K562 (cell line): ENCODE data around the gene IPO9. TPM values are rescaled to one million over a fixed set of nuclear protein-coding genes. Genes with fewer than 3 reads are reported as not detected.

Experiments used
- ATAC-seq: fragments of 200-7000 bp; cut with Tn5 transposase; 3 replicates; pipeline ENCODE4 v1.9.1; 2020; ENCODE audit warnings: moderate library complexity
- BruUV-seq: library from RNA; stranded (reverse); fragments of 400-500 nt; replicated peaks from 2 replicates; lab custom pipeline; 2021; lab: Mats Ljungman, UMichigan
- CTCF ChIA-PET: fragments of 300-600 bp; formaldehyde crosslinking; extraction: SDS; loops from one replicate; lab custom pipeline; 2021; ENCODE audit warnings: low intra/inter-chr PET ratio; lab: Yijun Ruan, JAX
- POLR2A ChIA-PET: fragments of 300-600, 350-650 bp; sonication (Branson Sonifier 250); formaldehyde crosslinking; extraction: SDS; loops from one replicate; lab custom pipeline; 2021; ENCODE audit warnings: antibody characterized with exemption, inconsistent platforms; lab: Yijun Ruan, JAX
- DNase-seq, 4 experiments: peaks; one replicate each; pipeline versions ENCODE4 v3.0.0 to v3.0.0-alpha.2; 2011 to 2018; ENCODE audit warnings: low spot score in 3 of 4, mixed read lengths in 3 of 4; ENCODE audit errors: extremely low read depth in 1 of 4
- FAIRE-seq: peaks from 2 replicates; lab custom pipeline; 2011; peaks lifted over from hg19 to GRCh38; lab: Jason Lieb, UNC
- H2AFZ ChIP-seq: 2 replicates; pipeline ENCODE4 v1.6.0; 2011; ENCODE audit warnings: low read depth, low read length, control low read depth, inconsistent platforms
- H3K27ac ChIP-seq: fragments of 200-600 bp; 3 replicates; pipeline ENCODE4 v1.8.0; 2011; ENCODE audit warnings: low read depth, mild to moderate bottlenecking, control low read depth, inconsistent platforms, low read length, moderate library complexity, mixed read lengths; ENCODE audit errors: extremely low read depth
- H3K27me3 ChIP-seq, 2 experiments: fragments of 300-600 bp in 1 of 2; 2 replicates in 1 of 2; 3 replicates in 1 of 2; pipeline versions ENCODE4 v1.6.0 to v1.8.0; 2011; ENCODE audit warnings: inconsistent platforms in 2 of 2, low read length in 2 of 2, mild to moderate bottlenecking in 1 of 2, mixed read lengths in 1 of 2, moderate library complexity in 1 of 2; ENCODE audit not compliant: control insufficient read depth in 2 of 2, insufficient read depth in 2 of 2
- H3K36me3 ChIP-seq: fragments of 300-600 bp; 3 replicates; pipeline ENCODE4 v1.8.0; 2011; ENCODE audit warnings: mild to moderate bottlenecking, low read length, inconsistent platforms; ENCODE audit not compliant: control insufficient read depth, insufficient read depth
- H3K4me1 ChIP-seq, 2 experiments: fragments of 200-600 bp in 1 of 2; replicated peaks in 1 of 2; 2 replicates in 1 of 2; 3 replicates in 1 of 2; pipeline versions ENCODE4 v1.5.1 to v1.8.0; 2011; ENCODE audit warnings: inconsistent platforms in 2 of 2, low read length in 2 of 2, mild to moderate bottlenecking in 1 of 2, mixed read lengths in 1 of 2, moderate library complexity in 1 of 2; ENCODE audit not compliant: control insufficient read depth in 2 of 2, insufficient read depth in 2 of 2
- H3K4me2 ChIP-seq: 2 replicates; pipeline ENCODE4 v1.6.1; 2011; ENCODE audit warnings: low read length, control low read depth, inconsistent platforms, mixed read lengths; ENCODE audit not compliant: insufficient read depth
- H3K4me3 ChIP-seq: fragments of 200-600 bp; sonication (generic), shearing (Covaris generic); 2 replicates; pipeline ENCODE4 v1.5.1; 2016; ENCODE audit warnings: control low read depth, inconsistent platforms
- H3K79me2 ChIP-seq: fragments of 200-600 bp; 3 replicates; pipeline ENCODE4 v1.8.0; 2011; ENCODE audit warnings: low read length, inconsistent platforms; ENCODE audit not compliant: control insufficient read depth, insufficient read depth
- H3K9ac ChIP-seq, 2 experiments: 2 replicates each; pipeline versions ENCODE4 v1.6.0 to v1.6.1; 2011; ENCODE audit warnings: low read depth in 2 of 2, low read length in 2 of 2, control low read depth in 1 of 2, inconsistent platforms in 1 of 2, mild to moderate bottlenecking in 1 of 2, mixed read lengths in 1 of 2; ENCODE audit not compliant: insufficient read depth in 1 of 2
- H3K9me1 ChIP-seq: one replicate; pipeline ENCODE4 v1.6.0; 2011; ENCODE audit warnings: inconsistent platforms, mild to moderate bottlenecking, low read length, moderate library complexity; ENCODE audit not compliant: control insufficient read depth, insufficient read depth
- H3K9me3 ChIP-seq: replicated peaks from 2 replicates; pipeline ENCODE4 v1.5.1; 2011; ENCODE audit warnings: low read depth, low read length, inconsistent platforms; ENCODE audit not compliant: control insufficient read depth, insufficient read depth
- H4K20me1 ChIP-seq: replicated peaks from 2 replicates; pipeline ENCODE4 v1.6.1; 2011; ENCODE audit warnings: low read length, inconsistent platforms, mixed read lengths; ENCODE audit not compliant: control insufficient read depth, insufficient read depth
- CUX1 ChIP-seq: fragments of 200-800 bp; sonication (Bioruptor generic); IDR thresholded peaks from 2 replicates; pipeline ENCODE4 v1.6.1; 2016; ENCODE audit warnings: missing genetic modification characterization, missing compliant biosample characterization
- MCM5 ChIP-seq: fragments of 450-650 bp; IDR thresholded peaks from 2 replicates; pipeline ENCODE4 v1.6.1; 2016; ENCODE audit warnings: low read depth
- NFATC3 ChIP-seq: fragments of 450-650 bp; IDR thresholded peaks from 2 replicates; pipeline ENCODE4 v1.6.1; 2017; ENCODE audit warnings: mild to moderate bottlenecking
- POLR2H ChIP-seq: IDR thresholded peaks from 2 replicates; pipeline ENCODE4 v1.6.1; 2016; ENCODE audit warnings: missing genetic modification characterization, low read depth, mild to moderate bottlenecking, control low read depth, missing compliant biosample characterization, moderate library complexity
- PREB ChIP-seq: sonication (generic); formaldehyde crosslinking; IDR thresholded peaks from 2 replicates; pipeline ENCODE4 v1.8.1; 2023; ENCODE audit warnings: mild to moderate bottlenecking, missing genetic modification reagents
- SP2 ChIP-seq: IDR thresholded peaks from 2 replicates; pipeline ENCODE4 v1.6.1; 2011; ENCODE audit warnings: mild to moderate bottlenecking, low read depth, low read length, moderate library complexity; ENCODE audit not compliant: poor library complexity, severe bottlenecking; ENCODE audit errors: extremely low read depth
- THRAP3 ChIP-seq: fragments of 450-650 bp; IDR thresholded peaks from 2 replicates; pipeline ENCODE4 v1.6.1; 2016; ENCODE audit warnings: mild to moderate bottlenecking, inconsistent platforms, borderline replicate concordance
- ZBTB8A ChIP-seq: fragments of 450-650 bp; IDR thresholded peaks from 2 replicates; pipeline ENCODE4 v1.6.1; 2018; ENCODE audit warnings: mild to moderate bottlenecking, moderate library complexity; ENCODE audit not compliant: partially characterized antibody
- WGBS: fragments of 100-300 bp; shearing (Covaris generic); methylation state at CpG from one replicate; pipeline ENCODE4 v1.1.6; 2016; ENCODE audit warnings: low coverage, mixed read lengths; ENCODE audit not compliant: insufficient coverage; ENCODE audit errors: missing lambda C conversion rate; 5-methylcytosine and 5-hydroxymethylcytosine counted together
- in situ Hi-C: fragments of 300-500 bp; cut with MboI; formaldehyde crosslinking; loops from 4 replicates; pipeline ENCODE4 v1.15.0; 2018; ENCODE audit warnings: inconsistent platforms, mixed read lengths
- intact Hi-C: fragments of 100-400 bp; cut with micrococcal nuclease; formaldehyde crosslinking; loops from 2 replicates; pipeline ENCODE4 v1.14.2; 2022
- polyA plus RNA-seq, 8 experiments: library from polyadenylated mRNA; depleted of rRNA in 4 of 8; stranded (reverse) in 5 of 8; unstranded in 3 of 8; fragments of >200 nt; fragmentation: Nextera tagmentation in 2 of 8; fragmentation: Illumina TruSeq in 1 of 8; extraction: Ambion mirVana in 2 of 8; extraction: Trizol in 1 of 8; gene quantifications; 2 replicates each; pipeline versions ENCODE4 v1.2.1 to v1.2.3, GENCODE V29; 2011 to 2014; ENCODE audit warnings: inconsistent platforms in 1 of 8, missing spikeins in 1 of 8
- total RNA-seq, 7 experiments: library from RNA; depleted of rRNA in 6 of 7; stranded (reverse); fragments of >200 nt in 6 of 7; fragmentation: Illumina TruSeq in 2 of 7; extraction: Trizol in 2 of 7; gene quantifications; 2 replicates each; pipeline versions ENCODE4 v1.2.1 to v1.2.3, GENCODE V29; 2011 to 2021; ENCODE audit warnings: low replicate concordance in 1 of 7
- TF ChIP-seq, protein P1 (sequence below): fragments of 200-400 bp; formaldehyde crosslinking; IDR thresholded peaks from 2 replicates; pipeline ENCODE4 v1.6.1; 2017; ENCODE audit warnings: mild to moderate bottlenecking, low read depth, low read length, moderate library complexity
- TF ChIP-seq, protein P2 (sequence below): fragments of 250-450 bp; sonication (Bioruptor Pico); IDR thresholded peaks from 2 replicates; pipeline ENCODE4 v1.5.0; 2020; ENCODE audit warnings: mild to moderate bottlenecking, borderline replicate concordance

Gene IPO9
- total and polyA plus RNA-seq, 9 of the 15 experiments (the other 6 are each of a cell fraction or from before 2014, with no cell fraction given) = 27.9 to 78.6 (median 43.9) TPM

GRCh38 chr1:201891451-201892045 is 62.6 kb downstream of the IPO9 start:
- Histone ChIP-seq H3K79me2 (no peaks in the 10 kb centered on the region), H3K4me2 (no peak overlapping the region), H3K4me1 (peaks cover 13 to 27% of the 10 kb centered on the region in 2 experiments; a peak in 4 of 5 replicates), H3K9ac (peak overlapping the region in 1 of 2 experiments; percentile 49; a peak in 1 of 4 replicates), H3K27me3 (0 out of 5 replicates have a peak, but pooled peaks cover 0 to 4% of the 10 kb centered on the region in 2 experiments), H3K36me3 (no peaks in the 10 kb centered on the region), H3K4me3 (no peak overlapping the region), H3K27ac (no peak overlapping the region), H3K9me3 (no peaks in the 10 kb centered on the region), H4K20me1 (no peaks in the 10 kb centered on the region), H3K9me1 (no peaks in the 10 kb centered on the region), H2AFZ (no peak overlapping the region)
- ChIA-PET CTCF (interaction anchor here (0.9 kb wide), 1 partner anchor 81 kb away, joined by 3 read pairs; no protein-coding TSS in a partner anchor), POLR2A (interaction anchor here (0.8 to 2.7 kb wide), 6 partner anchors 8 to 116 kb away, joined by 3 to 13 read pairs (median 6); partner anchors contain the start of gene TIMM17A)
- FAIRE-seq (no peak), DNase-seq (no peak), ATAC-seq (no peak)
- in situ Hi-C loops = loop anchor here (5.0 kb wide), 2 partner anchors 81 to 231 kb away; partner anchors contain the start of gene GPR37L1
- WGBS = 8% methylated on average over 5 of the region's 5 CpGs
- intact Hi-C loops = no loop called here
- no TSS peak for BruUV-seq
- no peak for TF ChIP-seq SP2
- TF ChIP-seq CUX1 (CRISPR knock-in tag) = no peak
- no peak for TF ChIP-seq THRAP3
- TF ChIP-seq NFATC3 = no peak
- no peak for TF ChIP-seq ZBTB8A
- TF ChIP-seq, protein P1, sequence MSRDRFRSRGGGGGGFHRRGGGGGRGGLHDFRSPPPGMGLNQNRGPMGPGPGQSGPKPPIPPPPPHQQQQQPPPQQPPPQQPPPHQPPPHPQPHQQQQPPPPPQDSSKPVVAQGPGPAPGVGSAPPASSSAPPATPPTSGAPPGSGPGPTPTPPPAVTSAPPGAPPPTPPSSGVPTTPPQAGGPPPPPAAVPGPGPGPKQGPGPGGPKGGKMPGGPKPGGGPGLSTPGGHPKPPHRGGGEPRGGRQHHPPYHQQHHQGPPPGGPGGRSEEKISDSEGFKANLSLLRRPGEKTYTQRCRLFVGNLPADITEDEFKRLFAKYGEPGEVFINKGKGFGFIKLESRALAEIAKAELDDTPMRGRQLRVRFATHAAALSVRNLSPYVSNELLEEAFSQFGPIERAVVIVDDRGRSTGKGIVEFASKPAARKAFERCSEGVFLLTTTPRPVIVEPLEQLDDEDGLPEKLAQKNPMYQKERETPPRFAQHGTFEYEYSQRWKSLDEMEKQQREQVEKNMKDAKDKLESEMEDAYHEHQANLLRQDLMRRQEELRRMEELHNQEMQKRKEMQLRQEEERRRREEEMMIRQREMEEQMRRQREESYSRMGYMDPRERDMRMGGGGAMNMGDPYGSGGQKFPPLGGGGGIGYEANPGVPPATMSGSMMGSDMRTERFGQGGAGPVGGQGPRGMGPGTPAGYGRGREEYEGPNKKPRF = no peak
- no peak for TF ChIP-seq PREB (CRISPR knock-in tag)
- no peak for TF ChIP-seq MCM5
- TF ChIP-seq, protein P2, sequence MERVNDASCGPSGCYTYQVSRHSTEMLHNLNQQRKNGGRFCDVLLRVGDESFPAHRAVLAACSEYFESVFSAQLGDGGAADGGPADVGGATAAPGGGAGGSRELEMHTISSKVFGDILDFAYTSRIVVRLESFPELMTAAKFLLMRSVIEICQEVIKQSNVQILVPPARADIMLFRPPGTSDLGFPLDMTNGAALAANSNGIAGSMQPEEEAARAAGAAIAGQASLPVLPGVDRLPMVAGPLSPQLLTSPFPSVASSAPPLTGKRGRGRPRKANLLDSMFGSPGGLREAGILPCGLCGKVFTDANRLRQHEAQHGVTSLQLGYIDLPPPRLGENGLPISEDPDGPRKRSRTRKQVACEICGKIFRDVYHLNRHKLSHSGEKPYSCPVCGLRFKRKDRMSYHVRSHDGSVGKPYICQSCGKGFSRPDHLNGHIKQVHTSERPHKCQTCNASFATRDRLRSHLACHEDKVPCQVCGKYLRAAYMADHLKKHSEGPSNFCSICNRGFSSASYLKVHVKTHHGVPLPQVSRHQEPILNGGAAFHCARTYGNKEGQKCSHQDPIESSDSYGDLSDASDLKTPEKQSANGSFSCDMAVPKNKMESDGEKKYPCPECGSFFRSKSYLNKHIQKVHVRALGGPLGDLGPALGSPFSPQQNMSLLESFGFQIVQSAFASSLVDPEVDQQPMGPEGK (CRISPR knock-in tag) = no peak
- no peak for TF ChIP-seq POLR2H (tag)
